Fibroblast of villous mesenchyme (primary cell): Measurements from ENCODE around the gene KCNMB2. TPM values are rescaled to one million over a fixed set of nuclear protein-coding genes. Genes with fewer than 3 reads are reported as not detected.

Experiments
- DNase-seq: peaks from one replicate; pipeline ENCODE4 v3.0.0-alpha.2; 2010; ENCODE audit warnings: low read depth
- H3K4me3 ChIP-seq: 2 replicates; pipeline ENCODE4 v1.5.1; 2011; ENCODE audit warnings: low read depth, mild to moderate bottlenecking, low read length
- total RNA-seq: library from RNA; depleted of rRNA; stranded (reverse); fragments of >200 nt; gene quantifications from 2 replicates; pipeline ENCODE4 v1.2.3, GENCODE V29; 2012
- TF ChIP-seq, protein P1 (sequence below): IDR thresholded peaks from 2 replicates; pipeline ENCODE4 v1.5.1; 2012; ENCODE audit warnings: low read depth, mild to moderate bottlenecking, low read length; ENCODE audit not compliant: insufficient read depth

The KCNMB2 gene
- total RNA-seq, 1 donor, result not detected

DNA sequence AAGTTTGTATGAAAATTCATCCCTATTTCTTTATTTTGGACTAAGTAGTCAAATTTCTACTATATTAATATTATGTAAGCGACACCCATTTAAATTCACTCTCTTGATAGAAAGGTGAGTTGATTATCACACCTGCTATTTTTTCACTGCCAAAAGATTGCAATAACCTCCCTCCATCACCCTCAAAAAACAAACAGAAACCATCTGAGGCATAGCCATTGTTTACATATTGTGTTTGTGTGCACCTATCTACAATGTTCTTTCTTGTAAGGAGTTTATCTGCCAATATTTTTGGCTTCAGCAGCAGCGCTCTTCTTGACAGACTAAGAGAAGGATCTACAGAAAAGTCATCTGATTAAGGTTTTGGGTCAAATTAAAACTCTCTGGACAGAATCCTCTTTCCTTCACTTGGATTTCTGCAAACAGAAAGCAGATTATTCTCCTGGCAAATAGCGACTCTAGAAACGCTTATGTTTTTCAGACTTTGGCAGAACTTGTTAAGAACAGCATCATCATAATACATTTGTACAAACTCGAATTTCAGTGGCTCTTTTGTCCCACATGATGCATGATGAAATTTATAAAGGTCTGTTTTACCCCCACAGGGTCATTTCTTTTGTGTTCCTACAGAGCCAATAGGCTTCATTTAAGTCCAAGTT, 48.6 kb downstream of the KCNMB2 start:
- DNase-seq, result no peak
- TF ChIP-seq, protein P1, sequence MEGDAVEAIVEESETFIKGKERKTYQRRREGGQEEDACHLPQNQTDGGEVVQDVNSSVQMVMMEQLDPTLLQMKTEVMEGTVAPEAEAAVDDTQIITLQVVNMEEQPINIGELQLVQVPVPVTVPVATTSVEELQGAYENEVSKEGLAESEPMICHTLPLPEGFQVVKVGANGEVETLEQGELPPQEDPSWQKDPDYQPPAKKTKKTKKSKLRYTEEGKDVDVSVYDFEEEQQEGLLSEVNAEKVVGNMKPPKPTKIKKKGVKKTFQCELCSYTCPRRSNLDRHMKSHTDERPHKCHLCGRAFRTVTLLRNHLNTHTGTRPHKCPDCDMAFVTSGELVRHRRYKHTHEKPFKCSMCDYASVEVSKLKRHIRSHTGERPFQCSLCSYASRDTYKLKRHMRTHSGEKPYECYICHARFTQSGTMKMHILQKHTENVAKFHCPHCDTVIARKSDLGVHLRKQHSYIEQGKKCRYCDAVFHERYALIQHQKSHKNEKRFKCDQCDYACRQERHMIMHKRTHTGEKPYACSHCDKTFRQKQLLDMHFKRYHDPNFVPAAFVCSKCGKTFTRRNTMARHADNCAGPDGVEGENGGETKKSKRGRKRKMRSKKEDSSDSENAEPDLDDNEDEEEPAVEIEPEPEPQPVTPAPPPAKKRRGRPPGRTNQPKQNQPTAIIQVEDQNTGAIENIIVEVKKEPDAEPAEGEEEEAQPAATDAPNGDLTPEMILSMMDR, result no peak
- H3K4me3 ChIP-seq, result no peak overlapping the region

DNA sequence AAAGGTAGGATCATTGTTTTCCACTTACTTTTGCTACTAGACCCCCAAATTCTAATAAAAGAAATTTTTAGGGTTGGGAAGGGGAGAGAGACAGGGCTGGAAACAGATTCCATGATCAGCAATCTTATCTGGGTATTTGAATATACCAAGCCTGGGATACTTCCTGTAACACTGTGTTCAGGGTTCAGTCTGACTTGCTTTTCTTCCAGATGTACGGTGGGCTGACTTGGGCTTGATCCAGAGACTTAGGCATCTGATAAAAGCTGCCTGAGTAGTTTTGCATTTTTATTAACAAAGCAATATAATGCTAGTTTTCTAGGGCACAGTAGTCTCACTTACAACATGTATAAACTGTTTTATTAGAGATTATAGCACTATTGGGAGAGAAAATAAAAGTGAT, 49.2 kb downstream of the KCNMB2 start:
- H3K4me3 ChIP-seq, result no peak overlapping the region
- DNase-seq, result no peak
- TF ChIP-seq, protein P1, result no peak

DNA sequence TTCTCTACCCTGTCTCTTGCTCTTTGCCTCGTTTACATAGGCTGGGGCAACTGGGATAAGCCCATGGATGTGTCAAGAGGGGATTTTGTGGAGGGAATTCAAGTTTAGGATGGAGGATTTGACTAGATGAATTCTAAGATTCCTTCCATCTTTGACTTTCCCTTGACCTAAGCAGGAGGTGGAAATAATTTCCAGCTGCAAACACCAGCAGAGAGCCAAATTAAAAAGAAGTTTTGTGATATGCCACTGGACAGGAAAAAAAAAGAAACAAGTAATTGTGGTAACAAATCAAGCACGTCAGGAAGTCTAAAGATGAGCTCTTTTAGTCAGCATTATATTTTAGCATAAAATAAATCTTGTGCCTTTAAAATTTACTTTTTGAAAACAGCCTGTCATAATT, 49.8 kb downstream of the KCNMB2 start:
- DNase-seq, result no peak
- H3K4me3 ChIP-seq, result no peak overlapping the region
- TF ChIP-seq, protein P1, result no peak

DNA sequence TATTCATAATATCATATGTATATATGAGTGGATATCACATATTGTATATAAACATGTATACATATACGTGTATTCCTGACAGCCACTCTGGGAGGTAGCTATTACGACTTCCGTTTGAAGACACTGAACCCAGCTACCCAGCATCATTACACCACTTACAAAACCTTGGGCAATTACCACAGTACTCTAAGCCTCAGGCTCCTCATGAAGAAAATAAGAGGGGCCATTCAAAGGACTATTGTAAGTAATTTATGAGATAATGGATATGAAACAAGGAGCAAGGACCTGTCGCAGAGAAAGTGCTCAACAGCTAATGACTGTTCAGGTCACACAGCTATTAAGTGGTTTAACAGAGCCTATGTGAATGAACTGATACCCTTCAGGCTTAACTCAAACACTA, 52.4 kb downstream of the KCNMB2 start:
- TF ChIP-seq, protein P1, result no peak
- DNase-seq, result no peak
- H3K4me3 ChIP-seq, result no peak overlapping the region

DNA sequence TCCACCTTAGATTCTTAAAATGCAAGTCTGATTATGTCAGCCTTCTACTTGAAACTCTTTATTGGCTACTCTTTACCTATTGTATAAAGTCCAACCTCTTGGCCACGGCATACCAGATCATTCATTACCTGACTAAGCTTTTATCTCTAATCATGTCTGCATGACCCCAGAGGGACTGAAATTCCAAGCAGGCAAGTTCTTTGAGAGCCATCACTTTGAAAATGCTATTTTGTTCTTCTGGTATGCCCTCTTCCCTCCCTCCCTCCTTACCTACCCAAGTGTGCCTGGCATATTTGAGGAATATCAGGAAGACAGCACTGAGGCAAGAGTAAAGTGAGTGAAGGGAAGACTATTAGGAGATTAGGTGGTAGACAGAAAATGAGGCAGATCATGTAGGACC, 57.5 kb downstream of the KCNMB2 start:
- DNase-seq, result no peak
- TF ChIP-seq, protein P1, result no peak
- no peak overlapping the region for H3K4me3 ChIP-seq

DNA sequence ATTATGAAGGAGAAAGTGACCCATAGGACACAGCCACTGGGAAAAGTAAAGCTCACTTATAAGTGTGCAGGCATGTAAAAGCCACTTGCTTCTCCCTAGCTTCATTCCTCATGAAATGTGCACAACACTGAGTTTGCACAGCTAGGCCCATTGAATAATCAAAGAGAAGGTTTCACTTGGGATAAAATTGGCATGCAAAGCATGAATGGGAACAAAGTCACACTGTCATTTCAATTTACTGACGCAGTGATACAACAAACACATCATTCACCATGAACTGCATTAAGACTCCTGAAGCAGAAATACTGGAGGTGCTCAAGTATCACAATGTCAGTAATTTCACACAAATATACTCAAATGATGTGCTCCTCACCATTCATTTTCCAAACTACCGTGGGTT, 61.1 kb downstream of the KCNMB2 start:
- DNase-seq, result no peak
- H3K4me3 ChIP-seq, result no peak overlapping the region
- TF ChIP-seq, protein P1, result no peak

DNA sequence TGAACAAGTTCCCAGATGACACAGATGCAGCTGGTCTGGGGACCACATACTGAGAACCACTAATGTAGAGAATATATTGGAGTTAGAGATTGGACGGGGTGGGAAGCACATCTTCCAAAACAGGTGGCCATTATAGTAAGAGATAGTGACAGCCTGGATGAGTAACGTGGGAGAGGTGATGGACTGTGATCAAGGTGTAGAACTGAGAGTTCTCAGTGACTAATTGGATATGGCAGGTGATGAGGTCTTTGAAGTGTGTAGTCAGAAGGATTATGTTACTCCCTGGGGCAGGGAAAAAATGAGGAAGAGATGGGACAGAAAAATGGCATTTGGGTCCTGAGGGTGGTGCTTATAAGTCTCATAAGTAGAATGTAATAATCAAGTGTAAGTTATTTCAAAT, 66.6 kb downstream of the KCNMB2 start:
- no peak overlapping the region for H3K4me3 ChIP-seq
- no peak for DNase-seq
- TF ChIP-seq, protein P1, result no peak
